HCT116 (cell line): ENCODE data around the gene C5orf63. TPM values are rescaled to one million over a fixed set of nuclear protein-coding genes. Genes with fewer than 3 reads are reported as not detected.

Source experiments
- ATAC-seq: fragments of 200-7000 bp; cut with Tn5 transposase; 2 replicates; pipeline ENCODE4 v1.9.1; 2020; ENCODE audit warnings: mild to moderate bottlenecking, moderate library complexity
- BruUV-seq: library from RNA; stranded (reverse); fragments of 400-500 nt; replicated peaks from 2 replicates; lab custom pipeline; 2021; lab: Mats Ljungman, UMichigan
- CTCF ChIA-PET: fragments of 300-600 bp; sonication (Branson Sonifier 250); formaldehyde crosslinking; loops from one replicate; lab custom pipeline; 2021; ENCODE audit warnings: antibody characterized with exemption; lab: Charles Lee
- POLR2A ChIA-PET: fragments of 300-600, 350-600 bp; sonication (Branson Sonifier 250); formaldehyde crosslinking; loops from one replicate; lab custom pipeline; 2021; ENCODE audit warnings: antibody characterized with exemption; lab: Charles Lee
- RAD21 ChIA-PET, 2 experiments: fragments of 300-600 bp; sonication (Branson Sonifier 250); formaldehyde crosslinking; loops; one replicate each; lab custom pipeline; 2023; ENCODE audit warnings: low total read pairs in 2 of 2; ENCODE audit not compliant: uncharacterized antibody in 2 of 2, unreplicated experiment in 2 of 2, low non-redundant PET in 1 of 2; lab: Charles Lee
- DNase-seq: peaks from one replicate; pipeline ENCODE4 v3.0.0-alpha.2; 2010; ENCODE audit warnings: low read depth, low spot score
- H2AFZ ChIP-seq: fragments of 200-600 bp; shearing (Covaris generic), sonication (generic); 2 replicates; pipeline ENCODE4 v1.6.1; 2017; ENCODE audit warnings: low read depth, mixed run types, mixed read lengths, antibody characterized with exemption, low read length; ENCODE audit not compliant: poor library complexity, severe bottlenecking
- H3K27ac ChIP-seq: 2 replicates; pipeline ENCODE4 v1.5.1; 2012; ENCODE audit warnings: low read depth, low read length
- H3K27me3 ChIP-seq: fragments of 200-600 bp; sonication (generic); 2 replicates; pipeline ENCODE4 v1.6.1; 2016; ENCODE audit warnings: mixed run types, low read length, mixed read lengths; ENCODE audit not compliant: insufficient read depth
- H3K36me3 ChIP-seq, 2 experiments: fragments of 200-500 bp in 1 of 2; fragments of 200-600 bp in 1 of 2; sonication (Bioruptor generic) in 1 of 2; sonication (generic) in 1 of 2; 2 replicates each; pipeline versions ENCODE4 v1.5.1 to v1.6.1; 2014 to 2016; ENCODE audit warnings: low read length in 2 of 2, inconsistent platforms in 1 of 2, mixed read lengths in 1 of 2, mixed run types in 1 of 2; ENCODE audit not compliant: insufficient read depth in 2 of 2, control insufficient read depth in 1 of 2
- H3K4me1 ChIP-seq, 2 experiments: fragments of 200-600 bp in 1 of 2; sonication (generic) in 1 of 2; 2 replicates each; pipeline versions ENCODE4 v1.5.1 to v1.6.1; 2012 to 2017; ENCODE audit warnings: low read length in 2 of 2, inconsistent platforms in 1 of 2, mild to moderate bottlenecking in 1 of 2, mixed read lengths in 1 of 2, mixed run types in 1 of 2, moderate library complexity in 1 of 2; ENCODE audit not compliant: insufficient read depth in 2 of 2, control insufficient read depth in 1 of 2
- H3K4me2 ChIP-seq: fragments of 200-600 bp; sonication (generic); 2 replicates; pipeline ENCODE4 v1.6.1; 2017; ENCODE audit warnings: mixed run types, low read length, mixed read lengths
- H3K4me3 ChIP-seq, 2 experiments: fragments of 200-600 bp in 1 of 2; sonication (generic) in 1 of 2; replicated peaks in 1 of 2; 2 replicates each; pipeline ENCODE4 v1.5.1; 2011 to 2016; ENCODE audit warnings: low read length in 2 of 2, control low read depth in 1 of 2, low read depth in 1 of 2, mild to moderate bottlenecking in 1 of 2, mixed read lengths in 1 of 2, mixed run types in 1 of 2
- H3K79me2 ChIP-seq: fragments of 200-600 bp; sonication (generic); 2 replicates; pipeline ENCODE4 v1.6.1; 2017; ENCODE audit warnings: mild to moderate bottlenecking, mixed run types, low read length, moderate library complexity, mixed read lengths; ENCODE audit not compliant: insufficient read depth
- H3K9ac ChIP-seq: fragments of 200-600 bp; sonication (generic); 2 replicates; pipeline ENCODE4 v1.6.1; 2016; ENCODE audit warnings: low read length, mixed read lengths
- H3K9me2 ChIP-seq: fragments of 200-600 bp; sonication (generic), shearing (Covaris generic); 2 replicates; pipeline ENCODE4 v1.6.1; 2017; ENCODE audit warnings: mixed run types, mild to moderate bottlenecking, moderate library complexity; ENCODE audit not compliant: insufficient read depth
- H3K9me3 ChIP-seq, 2 experiments: fragments of 200-500 bp in 1 of 2; fragments of 200-600 bp in 1 of 2; sonication (Bioruptor generic) in 1 of 2; sonication (generic) in 1 of 2; 2 replicates each; pipeline ENCODE4 v1.6.1; 2014 to 2017; ENCODE audit warnings: low read length in 2 of 2, mixed read lengths in 2 of 2, inconsistent platforms in 1 of 2, low read depth in 1 of 2, mild to moderate bottlenecking in 1 of 2, mixed run types in 1 of 2, moderate library complexity in 1 of 2; ENCODE audit not compliant: control insufficient read depth in 1 of 2, insufficient read depth in 1 of 2
- H4K20me1 ChIP-seq: fragments of 200-600 bp; sonication (generic), shearing (Covaris generic); 2 replicates; pipeline ENCODE4 v1.6.1; 2017; ENCODE audit warnings: mixed run types, mild to moderate bottlenecking, moderate library complexity; ENCODE audit not compliant: insufficient read depth
- ATF3 ChIP-seq: IDR thresholded peaks from 2 replicates; pipeline ENCODE4 v1.6.1; 2012
- CEBPB ChIP-seq: IDR thresholded peaks from 2 replicates; pipeline ENCODE4 v1.6.1; 2012; ENCODE audit warnings: low read depth
- CTCF ChIP-seq, 3 experiments: fragments of 200-600 bp in 1 of 3; sonication (generic) in 1 of 3; IDR thresholded peaks in 2 of 3; conservative IDR thresholded peaks in 1 of 3; 2 replicates each; pipeline ENCODE4 v1.5.1; 2012 to 2017; ENCODE audit warnings: low read depth in 2 of 3, low read length in 2 of 3, antibody characterized with exemption in 1 of 3, borderline replicate concordance in 1 of 3, control low read depth in 1 of 3, mild to moderate bottlenecking in 1 of 3, mixed read lengths in 1 of 3, mixed run types in 1 of 3, moderate library complexity in 1 of 3; ENCODE audit not compliant: insufficient read depth in 1 of 3
- EGR1 ChIP-seq: IDR thresholded peaks from 2 replicates; pipeline ENCODE4 v1.6.1; 2012; ENCODE audit warnings: low read depth
- EZH2phosphoT487 ChIP-seq: fragments of 200-600 bp; IDR thresholded peaks from 2 replicates; pipeline ENCODE4 v1.6.1; 2018; ENCODE audit warnings: antibody characterized with exemption, borderline replicate concordance
- MAX ChIP-seq: IDR thresholded peaks from 2 replicates; pipeline ENCODE4 v1.6.1; 2012
- RAD21 ChIP-seq: IDR thresholded peaks from 2 replicates; pipeline ENCODE4 v1.6.1; 2012; ENCODE audit warnings: low read depth, mild to moderate bottlenecking
- TCF7L2 ChIP-seq: IDR thresholded peaks from 2 replicates; pipeline ENCODE4 v1.7.0; 2011; ENCODE audit warnings: borderline replicate concordance, inconsistent platforms; ENCODE audit not compliant: insufficient read depth, insufficient read length; ENCODE audit errors: extremely low read depth
- ZBTB33 ChIP-seq: IDR thresholded peaks from 2 replicates; pipeline ENCODE4 v1.6.1; 2011; ENCODE audit warnings: mild to moderate bottlenecking, low read length, moderate library complexity; ENCODE audit not compliant: insufficient replicate concordance; ENCODE audit errors: extremely low read depth
- intact Hi-C: fragments of 100-400 bp; cut with micrococcal nuclease; formaldehyde crosslinking; loops from 2 replicates; pipeline ENCODE4 v1.10.0; 2022
- total RNA-seq: library from RNA; stranded (reverse); gene quantifications from one replicate; pipeline ENCODE4 v1.2.1, GENCODE V29; 2021; ENCODE audit not compliant: unreplicated experiment

Gene C5orf63
- total RNA-seq, 1 experiment from 2014 or later = 4.4 TPM

GRCh38 chr5:127027539-127027938, 45.8 kb downstream of the C5orf63 start:
- no peaks in the 10 kb centered on the region for H4K20me1 ChIP-seq
- peaks cover 0 to 6% of the 10 kb centered on the region in 2 experiments; a peak in 1 of 4 replicates for H3K4me1 ChIP-seq
- H3K36me3 ChIP-seq = no peaks in the 10 kb centered on the region
- H3K27me3 ChIP-seq = no peaks in the 10 kb centered on the region
- DNase-seq = no peak
- no peak overlapping the region for H3K4me2 ChIP-seq
- no peaks in the 10 kb centered on the region for H3K79me2 ChIP-seq
- RAD21 ChIA-PET = no interaction called here
- H3K27ac ChIP-seq = no peak overlapping the region
- TF ChIP-seq RAD21 (no peak), CEBPB (no peak), TCF7L2 (no peak), MAX (no peak), EGR1 (no peak), CTCF (IDR thresholded peaks at IDR 0.05 in 2 of 3, conservative IDR thresholded peaks at IDR 0.05 in 1 of 3; ENCODE audit: borderline replicate concordance in 1 of 3, insufficient read depth in 1 of 3, low read depth in 2 of 3, low read length in 2 of 3) (no peak), ATF3 (no peak), EZH2phosphoT487 (no peak), ZBTB33 (no peak)
- TF ChIP-seq, all 23 proteins: peak for 0
- Histone ChIP-seq H3K9ac (no peak overlapping the region), H3K9me2 (no peaks in the 10 kb centered on the region), H2AFZ (no peak overlapping the region), H3K4me3 (no peak overlapping the region), H3K9me3 (no peaks in the 10 kb centered on the region)
- no peak for ATAC-seq
- intact Hi-C loops = no loop called here
- ChIA-PET POLR2A (no interaction called here), CTCF (no interaction called here)
- no TSS peak for BruUV-seq
